ENCODE data around the gene WDR93.
"Not testable (repeated sequence)": the region's sequence is repeated elsewhere in the genome, so short reads cannot be mapped to it uniquely, and the experiment has no call there.

The WDR93 gene

DNA sequence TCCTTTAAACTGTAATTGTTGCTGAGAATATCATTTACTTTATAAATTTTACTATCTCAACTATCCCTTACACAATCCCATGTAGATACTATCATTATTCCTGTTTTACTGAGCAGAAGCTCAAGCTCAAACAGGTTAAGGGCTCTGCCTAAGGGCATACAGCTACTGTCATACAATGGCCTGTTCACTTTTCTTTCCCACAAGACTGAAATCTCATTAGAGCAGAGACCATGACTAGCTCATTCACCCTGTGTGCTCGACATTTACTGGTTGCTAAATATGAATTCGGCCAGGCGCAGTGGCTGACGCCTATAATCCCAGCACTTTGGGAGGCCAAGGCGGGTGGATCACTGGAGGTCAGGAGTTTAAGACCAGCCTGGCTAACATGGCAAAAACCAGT, 83.9 kb downstream of the WDR93 start:
- no peak for DNase-seq

DNA sequence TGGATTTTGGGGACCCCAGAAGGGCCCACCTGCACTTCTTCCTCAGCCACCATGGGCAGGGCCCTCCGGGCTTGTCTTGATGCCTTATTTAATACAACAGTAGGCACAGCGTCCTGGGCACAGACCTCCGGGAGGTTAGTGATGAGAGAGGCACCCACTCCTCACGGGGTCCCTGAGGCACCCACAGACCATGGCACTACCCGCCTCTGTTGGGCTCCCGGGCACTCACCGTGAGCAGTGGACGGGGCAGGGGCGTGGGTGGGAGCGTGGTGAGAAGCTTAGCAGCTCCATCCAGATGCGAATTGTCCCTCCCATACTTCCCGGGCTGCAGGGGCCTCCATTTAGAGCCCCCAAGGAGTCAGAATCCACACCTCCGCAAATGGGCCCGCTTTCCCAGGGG, 85.2 kb downstream of the WDR93 start:
- no peak for DNase-seq

DNA sequence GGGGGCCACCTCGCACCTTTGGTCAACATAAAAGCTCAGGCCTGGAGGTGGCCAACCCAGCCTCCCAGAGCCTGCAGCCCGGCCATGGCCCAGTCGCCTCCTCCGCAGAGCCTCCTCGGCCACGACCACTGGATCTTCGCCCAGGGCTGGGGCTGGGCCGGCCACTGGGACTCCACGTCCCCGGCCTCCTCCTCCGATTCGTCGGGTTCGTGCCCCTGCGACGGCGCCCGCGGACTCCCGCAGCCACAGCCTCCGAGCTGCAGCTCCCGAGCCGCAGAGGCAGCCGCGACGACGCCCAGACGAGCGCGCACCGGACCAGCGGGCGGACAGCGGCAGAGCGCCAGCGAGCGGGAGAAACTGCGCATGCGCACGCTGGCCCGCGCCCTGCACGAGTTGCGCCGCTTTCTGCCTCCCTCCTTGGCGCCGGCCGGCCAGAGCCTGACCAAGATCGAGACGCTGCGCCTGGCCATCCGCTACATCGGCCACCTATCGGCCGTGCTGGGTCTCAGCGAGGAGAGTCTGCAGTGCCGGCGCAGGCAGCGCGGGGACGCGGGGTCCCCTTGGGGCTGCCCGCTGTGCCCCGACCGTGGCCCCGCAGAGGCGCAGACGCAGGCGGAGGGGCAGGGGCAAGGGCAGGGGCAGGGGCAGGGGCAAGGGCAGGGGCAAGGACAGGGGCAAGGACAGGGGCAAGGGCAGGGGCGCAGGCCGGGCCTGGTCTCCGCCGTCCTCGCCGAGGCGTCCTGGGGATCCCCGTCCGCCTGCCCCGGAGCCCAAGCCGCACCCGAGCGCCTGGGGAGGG, 85.9 kb downstream of the WDR93 start, which contains the start of gene MESP2:
Gene MESP2, plus strand, starts transcription at position 59 of the 799 bp plus-strand sequence. Its CDS starts 26 bp downstream, at position 85.
- DNase-seq: peak in 1 of 2 donors; percentile 46

DNA sequence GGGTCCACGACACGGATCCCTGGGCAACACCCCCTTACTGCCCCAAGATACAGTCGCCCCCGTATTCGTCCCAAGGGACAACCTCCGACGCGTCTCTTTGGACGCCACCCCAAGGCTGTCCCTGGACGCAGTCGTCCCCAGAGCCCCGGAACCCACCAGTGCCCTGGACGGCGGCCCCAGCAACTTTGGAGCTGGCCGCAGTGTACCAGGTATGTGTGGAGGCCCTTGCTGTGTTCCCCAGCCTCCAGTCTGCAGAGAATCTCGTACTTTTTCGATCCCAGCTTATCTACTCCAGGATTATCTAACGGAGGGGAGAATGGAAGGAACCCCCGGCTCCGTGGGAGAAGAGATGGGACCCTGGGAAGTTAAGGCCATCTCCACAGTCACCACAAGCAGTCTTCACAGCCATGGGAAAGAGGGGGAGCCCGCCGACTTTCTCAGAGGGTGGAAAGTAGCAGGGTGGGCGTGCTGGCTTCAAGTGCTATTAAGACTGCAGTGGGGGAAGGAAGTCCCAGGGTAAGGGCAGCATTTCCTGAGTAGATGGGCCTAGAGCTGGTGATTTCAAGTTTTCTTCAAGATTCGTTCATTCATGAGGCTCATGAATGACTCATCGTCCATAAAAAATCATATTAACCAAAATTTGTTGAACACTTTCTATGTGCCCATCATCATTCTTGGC, 86.6 kb downstream of the WDR93 start:
- peak in 1 of 2 donors; percentile 87 for DNase-seq

DNA sequence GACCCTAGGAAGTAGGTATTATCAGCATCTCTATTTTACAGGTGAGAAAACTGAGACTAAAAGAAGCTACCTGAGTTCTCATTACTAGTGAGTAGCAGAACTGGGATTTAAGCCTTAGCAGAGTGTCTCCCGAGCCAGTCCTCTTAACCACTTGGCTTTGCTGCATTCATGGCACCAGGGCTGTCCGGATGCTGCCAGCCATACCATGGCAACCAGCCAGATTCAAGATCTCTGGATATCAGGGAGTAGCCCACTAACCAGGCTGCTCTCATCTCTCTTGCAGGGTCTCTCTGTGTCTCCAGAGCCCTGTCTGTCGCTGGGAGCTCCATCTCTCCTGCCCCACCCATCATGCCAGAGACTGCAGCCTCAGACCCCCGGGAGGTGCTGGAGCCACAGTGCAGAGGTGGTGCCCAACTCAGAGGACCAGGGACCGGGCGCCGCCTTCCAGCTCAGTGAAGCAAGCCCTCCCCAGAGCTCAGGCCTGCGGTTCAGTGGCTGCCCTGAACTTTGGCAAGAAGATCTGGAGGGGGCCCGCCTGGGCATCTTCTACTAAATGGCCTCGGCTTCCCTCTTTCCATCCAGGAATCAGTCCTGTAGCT, 87.3 kb downstream of the WDR93 start:
- DNase-seq: no peak

DNA sequence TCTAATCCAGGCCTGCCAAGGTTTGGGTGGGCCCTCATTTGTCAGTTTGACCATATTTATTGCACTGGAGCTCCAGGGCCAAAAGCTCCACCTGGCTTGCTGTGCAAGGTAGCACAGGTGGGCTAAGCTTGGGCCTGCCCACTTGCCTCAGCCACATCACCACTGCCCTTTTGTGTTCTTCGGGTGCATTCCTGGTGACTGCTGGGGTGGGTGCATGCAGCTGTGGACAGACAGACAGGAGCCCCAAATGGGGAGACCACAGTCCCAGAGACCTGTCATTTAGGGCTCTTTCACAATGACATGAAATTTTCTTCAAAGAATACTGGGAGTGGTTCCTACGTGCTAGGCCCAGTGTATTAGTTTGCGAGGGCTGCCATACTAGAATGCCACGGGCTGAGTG, 88.2 kb downstream of the WDR93 start:
- no peak for DNase-seq

DNA sequence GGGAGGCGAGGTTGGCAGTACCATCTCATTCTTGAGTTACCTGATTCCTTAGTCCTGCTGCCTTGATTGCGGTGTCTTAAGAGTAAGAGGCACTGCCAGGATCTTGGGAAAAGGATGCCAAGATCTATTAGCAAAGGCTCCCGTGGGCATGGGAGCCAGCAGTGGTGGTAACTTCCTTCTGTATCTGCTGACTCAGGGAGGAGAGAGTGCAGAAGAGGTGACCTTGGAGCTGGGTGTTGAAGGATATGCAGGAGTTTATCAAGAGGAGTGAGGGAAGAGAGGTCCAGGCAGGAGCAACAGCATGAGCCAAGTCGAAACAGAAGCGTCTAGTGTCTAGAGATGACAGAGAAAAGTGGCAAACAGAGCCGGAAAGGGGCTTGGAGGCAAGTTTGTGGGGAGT, 90.0 kb downstream of the WDR93 start:
- no peak for DNase-seq

DNA sequence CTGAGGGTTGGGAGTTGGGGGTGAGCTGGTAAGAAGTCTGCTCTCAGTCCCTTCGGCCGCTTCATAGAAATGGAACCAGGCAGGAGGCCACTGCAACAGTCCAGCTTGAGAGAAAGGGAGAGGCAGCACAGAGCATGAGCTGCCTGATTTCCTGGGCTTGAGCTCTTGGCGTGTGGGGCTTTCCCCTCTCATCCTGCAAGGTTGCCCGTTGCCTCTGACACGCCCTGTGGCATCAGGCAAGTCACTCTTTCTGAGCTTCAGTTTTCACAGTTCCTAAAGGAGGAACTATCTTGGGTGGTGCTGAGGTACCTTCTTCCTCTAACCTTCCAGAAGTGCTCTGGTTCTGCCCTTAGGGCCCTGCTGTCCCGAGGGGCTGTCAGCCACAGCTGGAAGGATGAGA, 90.4 kb downstream of the WDR93 start:
- DNase-seq: peak; percentile 40 to 56

DNA sequence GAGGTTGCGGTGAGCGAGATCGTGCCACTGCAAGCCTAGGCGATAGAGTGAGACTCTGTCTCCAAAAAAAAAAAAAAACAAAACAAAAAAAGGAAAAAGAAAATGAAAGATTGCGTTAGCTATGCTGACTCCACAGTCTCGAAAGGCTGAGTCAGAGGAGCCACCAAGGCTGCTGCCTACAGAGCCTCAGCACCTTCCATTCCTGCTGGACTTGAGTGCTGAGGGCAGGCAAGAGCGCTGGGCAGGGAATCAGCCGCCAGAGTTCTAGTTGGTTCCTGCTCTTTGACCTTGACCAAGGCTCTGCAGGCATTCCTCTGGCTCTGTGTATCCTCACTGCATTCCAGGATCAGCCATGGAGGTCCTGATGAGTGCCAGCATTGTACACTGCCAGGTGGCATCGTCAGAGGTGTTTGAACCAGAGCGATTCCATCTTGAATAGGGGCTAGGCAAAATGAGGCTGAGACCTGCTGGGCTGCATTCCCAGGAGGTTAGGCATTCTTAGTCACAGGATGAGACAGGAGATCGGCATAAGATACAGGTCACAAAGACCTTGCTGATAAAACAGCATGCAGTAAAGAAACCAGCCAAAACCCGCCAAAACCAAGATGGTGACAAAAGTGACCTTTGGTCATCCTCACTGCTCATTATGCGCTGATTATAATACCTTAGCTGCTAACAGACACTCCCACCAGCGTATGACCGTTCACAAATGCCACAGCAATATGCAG, 91.4 kb downstream of the WDR93 start:
- no peak for DNase-seq

DNA sequence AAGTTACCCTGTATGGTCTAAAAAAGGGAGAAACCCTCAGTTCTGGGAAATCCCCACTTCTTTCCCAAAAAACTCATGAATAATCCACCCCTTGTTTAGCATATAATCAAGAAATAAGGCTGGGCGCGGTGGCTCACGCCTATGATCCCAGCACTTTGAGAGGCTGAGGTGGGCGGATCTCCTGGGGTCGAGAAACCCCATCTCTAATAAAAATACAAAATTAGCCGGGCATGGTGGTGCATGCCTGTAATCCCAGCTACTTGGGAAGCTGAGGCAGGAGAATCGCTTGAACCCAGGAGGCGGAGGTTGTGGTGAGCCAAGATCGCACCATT, 92.0 kb downstream of the WDR93 start:
- DNase-seq: not testable (repeated sequence)

DNA sequence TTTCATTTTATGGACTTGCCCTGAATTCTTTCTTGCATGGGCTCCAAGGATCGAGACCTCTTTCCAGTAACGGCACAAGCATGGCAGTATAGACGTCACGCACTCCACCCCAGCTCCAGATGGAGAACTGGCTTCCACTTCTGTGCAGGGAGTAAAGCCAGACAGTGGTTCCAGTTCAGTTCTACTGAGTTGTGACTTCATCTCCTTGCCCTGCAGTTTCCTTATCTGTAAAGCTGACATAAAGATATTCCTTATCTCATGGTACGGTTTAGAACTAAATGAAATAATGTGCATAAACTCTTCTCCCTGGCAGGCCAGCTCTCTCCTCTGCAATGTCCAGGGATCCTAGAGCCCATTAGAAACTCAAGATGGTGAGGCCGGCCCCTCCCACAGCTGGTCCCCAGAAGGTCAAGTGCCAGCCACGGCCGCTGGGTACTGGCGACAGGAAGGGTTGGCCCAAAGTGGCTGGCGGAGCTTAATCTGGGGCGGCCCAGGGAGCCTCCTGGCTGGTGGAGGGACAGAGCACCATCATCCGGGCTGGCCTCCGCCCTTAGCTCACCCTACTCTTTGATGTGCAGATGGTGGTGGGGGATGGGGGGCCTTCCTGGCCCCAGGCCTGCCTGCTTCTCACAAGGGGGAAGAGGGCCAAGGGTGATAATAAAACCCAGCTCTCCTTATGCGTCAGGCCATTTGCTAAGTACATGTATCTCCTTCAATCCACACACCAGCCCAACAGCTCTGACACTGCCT, 92.7 kb downstream of the WDR93 start:
- DNase-seq: no peak

DNA sequence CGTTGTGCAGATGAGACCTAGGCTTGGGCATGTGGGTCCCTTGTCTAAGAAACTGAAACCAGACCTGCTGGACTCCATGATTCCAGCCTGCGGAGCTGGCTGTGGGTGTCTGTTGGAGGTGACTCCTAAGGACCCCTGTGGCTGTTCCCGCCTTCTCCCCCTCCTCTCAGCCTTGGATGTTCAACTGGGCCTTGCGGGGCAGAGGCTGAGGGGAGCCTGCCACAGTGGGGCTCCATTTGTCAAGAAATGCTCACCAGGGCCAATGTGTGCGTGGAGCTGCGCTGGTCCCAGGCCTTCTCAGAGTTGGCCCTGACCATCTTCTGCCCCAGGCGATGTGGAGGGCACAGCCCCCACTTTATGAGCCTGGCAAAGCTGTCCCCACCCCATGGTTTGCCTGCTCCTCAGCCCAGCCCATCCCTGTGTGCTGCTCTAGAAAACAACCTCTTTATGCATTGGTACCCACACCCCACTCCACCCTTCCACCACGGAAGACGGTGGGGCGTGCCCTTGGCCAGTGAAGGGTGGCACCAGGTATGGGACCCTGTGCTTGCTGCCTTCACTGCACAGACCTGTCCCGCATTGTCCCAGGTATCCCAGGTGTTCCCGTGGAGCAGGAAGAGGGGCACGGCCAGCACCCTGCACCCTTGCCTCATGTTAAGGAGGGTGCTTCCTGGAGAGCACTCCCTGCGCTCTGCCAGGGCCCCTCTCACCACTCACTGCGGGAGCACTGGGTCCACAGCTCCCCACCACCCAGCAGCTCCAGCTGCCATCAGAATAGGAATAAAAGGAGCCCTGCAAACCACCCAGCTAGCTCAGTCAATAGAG, 93.5 kb downstream of the WDR93 start:
- no peak for DNase-seq

DNA sequence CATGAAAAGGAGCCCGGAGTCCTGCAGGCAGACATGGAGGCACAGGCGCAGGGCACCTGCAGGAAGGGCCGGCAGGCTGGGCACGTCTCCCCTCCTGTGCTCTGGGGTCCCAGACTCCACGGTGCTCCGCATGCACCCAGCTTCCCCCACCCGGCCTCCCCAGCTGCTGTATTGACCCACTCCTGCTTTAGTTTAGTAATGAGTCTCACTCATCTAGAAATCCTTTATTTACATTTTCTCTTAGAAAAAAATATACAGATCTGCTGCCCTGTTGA, 94.0 kb downstream of the WDR93 start:
- DNase-seq: no peak

DNA sequence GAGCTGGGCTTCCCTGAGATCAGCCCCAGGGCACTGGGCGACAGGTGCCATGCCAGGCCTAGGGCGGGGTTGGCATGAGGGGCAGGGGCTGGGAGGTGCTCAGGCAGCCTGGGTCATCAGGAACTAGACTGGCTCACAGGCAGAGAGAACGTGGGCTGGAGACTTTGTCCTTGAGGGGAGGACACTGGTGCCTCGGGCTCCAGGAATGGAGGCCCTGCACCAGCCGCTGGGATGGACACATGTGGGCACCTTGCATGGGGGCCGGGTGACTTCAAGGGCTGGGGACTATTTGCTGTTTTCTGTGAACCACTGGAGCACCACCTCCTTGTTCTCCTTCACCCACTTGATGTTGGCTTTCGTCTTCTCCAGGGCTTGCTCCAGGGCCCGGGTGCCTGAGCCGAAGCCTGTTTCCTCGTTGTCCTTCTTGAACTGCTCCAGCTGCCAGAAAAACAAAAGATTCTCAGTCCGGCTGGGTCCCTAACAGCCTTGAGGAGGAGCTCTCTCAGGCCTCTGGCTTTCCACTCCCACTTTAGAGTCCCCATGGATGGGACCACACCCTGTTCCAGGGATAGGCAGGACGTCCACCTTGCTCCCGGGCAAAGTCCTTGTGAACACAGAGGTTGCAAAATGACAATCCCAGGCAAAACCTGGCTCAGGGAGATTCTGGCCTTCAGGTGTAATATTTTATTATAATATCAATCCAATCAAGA, 94.6 kb downstream of the WDR93 start:
- DNase-seq: no peak

DNA sequence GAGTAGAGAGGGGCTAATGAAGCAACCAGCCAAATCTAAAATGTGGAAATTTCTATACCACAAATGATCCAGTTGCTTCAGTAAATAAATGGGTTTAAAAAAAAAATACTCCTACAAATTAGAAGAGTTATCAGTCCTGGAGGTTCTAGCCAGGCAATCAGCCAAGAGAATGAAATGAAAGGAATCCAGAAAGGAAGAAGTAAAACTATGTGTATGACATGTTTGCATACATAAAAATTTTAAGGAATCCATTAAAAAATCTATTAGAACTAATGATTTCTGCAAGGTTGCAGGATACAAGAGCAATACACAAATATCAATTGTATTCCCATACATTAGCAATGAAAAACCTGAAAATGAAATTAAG, 95.1 kb downstream of the WDR93 start:
- no peak for DNase-seq

DNA sequence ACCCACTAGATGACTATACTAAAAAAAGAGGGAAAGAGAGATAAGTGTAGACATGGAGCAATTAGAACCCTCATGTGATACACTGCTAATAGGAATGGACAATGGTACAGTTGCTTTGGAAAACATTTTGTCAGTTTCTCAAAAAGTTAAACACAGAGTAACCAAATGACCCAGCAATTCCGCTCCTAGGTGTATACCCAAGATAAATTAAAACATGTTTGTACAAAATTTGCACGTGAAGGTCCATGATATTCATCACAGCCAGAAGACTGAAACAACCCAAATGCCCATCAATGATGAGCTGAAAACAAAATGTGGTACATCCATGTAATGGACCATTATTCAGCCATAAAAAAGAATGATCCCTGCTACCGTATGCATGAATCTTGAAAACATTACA, 97.3 kb downstream of the WDR93 start:
- DNase-seq: no peak

DNA sequence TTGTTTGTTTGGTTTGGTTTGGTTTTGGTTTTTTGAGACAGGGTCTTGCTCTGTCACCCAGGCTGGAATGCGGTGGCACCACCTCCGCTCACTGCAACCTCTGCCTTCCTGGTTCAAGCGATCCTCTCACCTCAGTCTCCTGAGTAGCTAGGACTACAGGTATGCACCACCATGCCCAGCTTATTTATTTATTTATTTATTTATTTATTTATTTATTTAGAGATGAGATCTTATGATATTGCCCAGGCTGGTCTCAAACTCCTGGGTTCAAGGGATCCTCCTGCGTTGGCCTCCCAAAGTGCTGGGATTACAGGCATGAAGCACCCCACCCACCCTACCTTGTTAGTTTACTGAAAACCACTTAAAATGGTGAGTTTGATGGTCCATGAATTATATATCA, 98.0 kb downstream of the WDR93 start:
- DNase-seq: not testable (repeated sequence)

DNA sequence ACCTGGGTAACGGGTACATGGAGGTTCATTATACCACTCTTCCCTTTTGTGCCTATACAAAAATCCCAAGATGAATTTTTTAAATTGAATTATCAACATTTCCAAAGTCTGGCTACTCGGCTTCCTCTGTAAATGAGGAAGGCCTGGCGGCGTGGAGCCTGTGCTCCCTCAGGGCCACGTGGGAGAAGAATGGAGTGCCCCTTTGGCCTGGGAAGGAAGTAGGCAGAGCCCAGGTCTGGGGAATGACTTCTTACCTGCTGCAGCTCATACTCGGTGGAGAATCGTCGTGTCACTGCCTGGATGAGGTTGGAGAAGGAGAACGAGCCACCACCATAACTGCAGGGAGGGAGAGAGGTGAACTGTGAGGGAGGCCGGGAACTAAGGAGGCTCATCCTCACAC, 99.6 kb downstream of the WDR93 start:
- DNase-seq: no peak

DNA sequence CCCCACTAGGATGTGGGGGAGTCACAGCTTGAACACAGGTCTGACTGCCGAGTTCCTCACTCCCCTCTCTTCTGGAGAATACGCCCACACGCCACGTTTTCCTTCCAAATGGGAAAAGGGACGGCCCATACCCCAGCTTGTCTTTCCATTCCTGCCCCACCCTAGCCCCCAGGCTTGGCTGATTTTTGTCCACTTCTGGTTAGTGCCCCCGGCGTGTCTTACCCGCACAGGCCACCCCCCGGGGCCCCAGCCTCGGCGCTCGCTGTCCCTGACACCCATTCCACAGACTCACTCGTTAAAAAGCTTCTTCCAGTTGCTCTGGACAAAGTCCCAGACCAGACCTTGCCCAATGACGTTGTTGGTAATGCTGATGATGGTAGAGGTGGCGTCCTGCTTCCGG, 100.0 kb downstream of the WDR93 start:
- no peak for DNase-seq

DNA sequence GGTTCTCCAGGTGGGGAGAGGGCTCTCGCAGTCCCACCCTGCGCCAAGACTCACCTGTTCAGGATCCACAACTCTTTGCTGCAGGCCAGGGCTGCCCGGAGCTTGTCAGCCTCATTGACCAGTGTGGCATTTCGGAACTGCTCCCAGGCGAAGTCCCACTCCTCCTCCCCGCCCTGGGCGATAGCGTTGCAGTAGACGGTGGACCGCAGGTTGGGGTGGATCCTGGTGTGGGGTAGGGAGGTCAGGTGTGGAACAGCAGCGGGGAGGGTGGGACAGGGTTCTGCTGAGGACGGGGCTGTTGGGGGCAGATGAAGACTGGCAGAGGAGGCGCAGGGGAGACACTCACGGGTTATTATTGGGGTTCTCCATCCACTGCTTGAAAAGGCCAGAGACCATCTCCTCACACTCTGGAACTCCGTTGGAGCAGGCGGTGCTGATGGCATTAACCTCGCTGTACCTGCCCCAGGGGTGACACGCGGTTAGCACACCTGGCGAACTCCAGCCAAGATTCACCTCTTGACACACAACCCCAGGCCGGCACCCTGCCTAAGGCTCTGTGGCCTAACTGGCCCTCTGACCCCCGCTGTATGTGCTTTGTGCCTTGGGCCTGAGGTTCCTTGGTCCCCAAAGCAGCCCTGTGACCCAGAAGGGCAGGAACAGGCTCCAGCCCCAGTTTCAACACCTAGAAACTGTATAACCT, 101.6 kb downstream of the WDR93 start:
- DNase-seq: no peak

Data from bone marrow (tissue), 2 donors.